Measurements from ENCODE around the gene GABRG3. TPM values are rescaled to one million over a fixed set of nuclear protein-coding genes. Genes with fewer than 3 reads are reported as not detected.

GABRG3 gene
- total RNA-seq, 1 donor from 2014 or later: not detected

GRCh38 chr15:27454281-27455075, 483.5 kb downstream of the GABRG3 start:
- no peaks in the 10 kb centered on the region for H3K4me1 ChIP-seq
- DNase-seq (no peak), ATAC-seq (no peak)
- TF ChIP-seq, protein P1, sequence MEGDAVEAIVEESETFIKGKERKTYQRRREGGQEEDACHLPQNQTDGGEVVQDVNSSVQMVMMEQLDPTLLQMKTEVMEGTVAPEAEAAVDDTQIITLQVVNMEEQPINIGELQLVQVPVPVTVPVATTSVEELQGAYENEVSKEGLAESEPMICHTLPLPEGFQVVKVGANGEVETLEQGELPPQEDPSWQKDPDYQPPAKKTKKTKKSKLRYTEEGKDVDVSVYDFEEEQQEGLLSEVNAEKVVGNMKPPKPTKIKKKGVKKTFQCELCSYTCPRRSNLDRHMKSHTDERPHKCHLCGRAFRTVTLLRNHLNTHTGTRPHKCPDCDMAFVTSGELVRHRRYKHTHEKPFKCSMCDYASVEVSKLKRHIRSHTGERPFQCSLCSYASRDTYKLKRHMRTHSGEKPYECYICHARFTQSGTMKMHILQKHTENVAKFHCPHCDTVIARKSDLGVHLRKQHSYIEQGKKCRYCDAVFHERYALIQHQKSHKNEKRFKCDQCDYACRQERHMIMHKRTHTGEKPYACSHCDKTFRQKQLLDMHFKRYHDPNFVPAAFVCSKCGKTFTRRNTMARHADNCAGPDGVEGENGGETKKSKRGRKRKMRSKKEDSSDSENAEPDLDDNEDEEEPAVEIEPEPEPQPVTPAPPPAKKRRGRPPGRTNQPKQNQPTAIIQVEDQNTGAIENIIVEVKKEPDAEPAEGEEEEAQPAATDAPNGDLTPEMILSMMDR (IDR thresholded peaks at IDR 0.05): no peak
- intact Hi-C loops (cut with DNase I): no loop called here
- H3K36me3 ChIP-seq: no peaks in the 10 kb centered on the region
- no peaks in the 10 kb centered on the region for H3K9me3 ChIP-seq
- H3K4me3 ChIP-seq: no peak overlapping the region
- no peaks in the 10 kb centered on the region for H3K27me3 ChIP-seq (ENCODE audit: low read depth)
- H3K27ac ChIP-seq: no peak overlapping the region

- ATAC-seq: no peak
- H3K27me3 ChIP-seq (ENCODE audit: low read depth): no peaks in the 10 kb centered on the region
- no peak for DNase-seq
- peaks cover under 1% of the 10 kb centered on the region for H3K9me3 ChIP-seq
- H3K4me3 ChIP-seq: no peak overlapping the region
- TF ChIP-seq, protein P1 (IDR thresholded peaks at IDR 0.05): no peak
- no peaks in the 10 kb centered on the region for H3K36me3 ChIP-seq
- no peak overlapping the region for H3K27ac ChIP-seq
- intact Hi-C loops (cut with DNase I): no loop called here
- no peaks in the 10 kb centered on the region for H3K4me1 ChIP-seq
Measured at GRCh38 chr15:27456807-27457206, 485.8 kb downstream of the GABRG3 start.

DNA sequence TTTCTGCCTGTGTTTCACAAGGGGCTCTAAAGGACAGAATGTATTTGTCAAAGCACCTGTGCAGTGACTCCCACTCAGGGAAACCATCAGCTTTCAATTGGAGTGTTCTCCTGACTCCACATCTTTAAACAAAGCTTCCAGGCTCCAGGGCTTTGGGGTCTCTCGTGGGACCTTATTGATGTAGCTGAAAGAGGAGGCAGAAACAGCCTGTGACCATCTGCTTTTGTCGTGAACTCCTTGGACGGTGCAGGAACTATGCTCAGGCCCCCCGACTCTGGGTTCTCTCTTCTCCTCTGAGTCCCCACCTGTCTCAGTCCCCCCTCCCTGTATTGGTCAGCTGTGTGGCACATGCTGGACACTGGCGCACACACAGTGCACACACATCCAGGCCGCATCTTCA, 486.8 kb downstream of the GABRG3 start:
- no peaks in the 10 kb centered on the region for H3K27me3 ChIP-seq (ENCODE audit: low read depth)
- no peak overlapping the region for H3K27ac ChIP-seq
- no peak overlapping the region for H3K4me3 ChIP-seq
- peaks cover 3% of the 10 kb centered on the region for H3K9me3 ChIP-seq
- TF ChIP-seq, protein P1 (IDR thresholded peaks at IDR 0.05): no peak
- no peaks in the 10 kb centered on the region for H3K36me3 ChIP-seq
- no peaks in the 10 kb centered on the region for H3K4me1 ChIP-seq
- ATAC-seq (no peak), DNase-seq (no peak)
- intact Hi-C loops (cut with DNase I): no loop called here

- intact Hi-C loops (cut with DNase I): no loop called here
- Histone ChIP-seq H3K36me3 (no peaks in the 10 kb centered on the region), H3K9me3 (peaks cover 3% of the 10 kb centered on the region), H3K4me3 (no peak overlapping the region), H3K27me3 (ENCODE audit: low read depth) (no peaks in the 10 kb centered on the region), H3K27ac (no peak overlapping the region), H3K4me1 (no peaks in the 10 kb centered on the region)
- DNase-seq (no peak), ATAC-seq (no peak)
- TF ChIP-seq, protein P1 (IDR thresholded peaks at IDR 0.05): no peak
Measured at GRCh38 chr15:27458345-27459084, 487.5 kb downstream of the GABRG3 start.

DNA sequence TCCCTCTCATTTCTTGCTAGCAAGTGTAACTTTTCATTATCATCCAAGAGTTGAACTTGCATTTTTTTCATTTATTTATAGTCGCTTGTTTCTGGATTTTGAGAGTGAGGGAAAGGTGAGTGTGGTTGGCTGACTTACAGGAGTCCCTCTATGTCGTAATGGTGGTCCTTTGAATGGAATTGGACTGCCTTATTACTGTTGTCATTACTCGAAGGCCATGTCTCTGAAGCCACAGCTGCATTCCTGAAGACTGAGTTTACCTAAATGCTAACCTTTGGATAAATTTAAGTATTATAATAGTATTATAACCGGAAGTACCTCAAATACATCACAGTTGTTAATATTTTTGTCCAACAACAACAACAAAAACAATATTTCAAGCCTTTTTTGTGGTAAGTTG, 488.9 kb downstream of the GABRG3 start:
- no peak for DNase-seq
- Histone ChIP-seq H3K4me3 (no peak overlapping the region), H3K9me3 (peaks cover 3% of the 10 kb centered on the region), H3K4me1 (no peaks in the 10 kb centered on the region), H3K27me3 (ENCODE audit: low read depth) (no peaks in the 10 kb centered on the region), H3K36me3 (no peaks in the 10 kb centered on the region), H3K27ac (no peak overlapping the region)
- TF ChIP-seq, protein P1 (IDR thresholded peaks at IDR 0.05): no peak
- intact Hi-C loops (cut with DNase I): no loop called here
- ATAC-seq: no peak
